Osteoblast (primary cell): ENCODE measurements around the gene MIX23. TPM values are rescaled to one million over a fixed set of nuclear protein-coding genes. Genes with fewer than 3 reads are reported as not detected.

Experiments
- DNase-seq: peaks from one replicate; pipeline ENCODE4 v3.0.0; 2011; ENCODE audit warnings: low spot score, mixed read lengths; ENCODE audit not compliant: insufficient read length; ENCODE audit errors: missing footprints
- H2AFZ ChIP-seq: 2 replicates; pipeline ENCODE4 v1.6.0; 2011; ENCODE audit warnings: mild to moderate bottlenecking, low read length
- H3K27ac ChIP-seq: 2 replicates; pipeline ENCODE4 v1.5.1; 2011; ENCODE audit warnings: mild to moderate bottlenecking, low read depth, low read length, moderate library complexity
- H3K27me3 ChIP-seq: 2 replicates; pipeline ENCODE4 v1.6.0; 2012; ENCODE audit warnings: mild to moderate bottlenecking, control low read depth, inconsistent platforms, low read length, moderate library complexity; ENCODE audit not compliant: insufficient read depth
- H3K36me3 ChIP-seq: 2 replicates; pipeline ENCODE4 v1.5.1; 2011; ENCODE audit warnings: mild to moderate bottlenecking, low read length, control low read depth, moderate library complexity; ENCODE audit not compliant: insufficient read depth
- H3K4me1 ChIP-seq: 2 replicates; pipeline ENCODE4 v1.5.1; 2011; ENCODE audit warnings: mild to moderate bottlenecking, low read length, control low read depth, moderate library complexity; ENCODE audit not compliant: insufficient read depth
- H3K4me2 ChIP-seq: 2 replicates; pipeline ENCODE4 v1.6.0; 2011; ENCODE audit warnings: mild to moderate bottlenecking, low read length; ENCODE audit not compliant: insufficient read depth
- H3K4me3 ChIP-seq: fragments of 200-600 bp; sonication (generic); 3 replicates; pipeline ENCODE4 v1.5.1; 2012; ENCODE audit warnings: mild to moderate bottlenecking, low read length, inconsistent platforms; ENCODE audit not compliant: insufficient read depth
- H3K79me2 ChIP-seq: 2 replicates; pipeline ENCODE4 v1.6.0; 2012; ENCODE audit warnings: mild to moderate bottlenecking, low read length, control low read depth, inconsistent platforms; ENCODE audit not compliant: insufficient read depth
- H3K9me3 ChIP-seq: 2 replicates; pipeline ENCODE4 v1.5.1; 2011; ENCODE audit warnings: low read depth, low read length, control low read depth
- H4K20me1 ChIP-seq: 2 replicates; pipeline ENCODE4 v1.6.0; 2012; ENCODE audit warnings: mild to moderate bottlenecking, low read length, control low read depth; ENCODE audit not compliant: insufficient read depth
- total RNA-seq: library from RNA; depleted of rRNA; stranded (reverse); fragments of >200 nt; gene quantifications from 2 replicates; pipeline ENCODE4 v1.2.3, GENCODE V29; 2012
- TF ChIP-seq, protein P1 (sequence below): IDR thresholded peaks from 2 replicates; pipeline ENCODE4 v1.5.1; 2011; ENCODE audit warnings: mild to moderate bottlenecking, low read depth, low read length, moderate library complexity; ENCODE audit errors: extremely low read depth

MIX23 gene
- total RNA-seq, 1 donor = 17.0 TPM

DNA sequence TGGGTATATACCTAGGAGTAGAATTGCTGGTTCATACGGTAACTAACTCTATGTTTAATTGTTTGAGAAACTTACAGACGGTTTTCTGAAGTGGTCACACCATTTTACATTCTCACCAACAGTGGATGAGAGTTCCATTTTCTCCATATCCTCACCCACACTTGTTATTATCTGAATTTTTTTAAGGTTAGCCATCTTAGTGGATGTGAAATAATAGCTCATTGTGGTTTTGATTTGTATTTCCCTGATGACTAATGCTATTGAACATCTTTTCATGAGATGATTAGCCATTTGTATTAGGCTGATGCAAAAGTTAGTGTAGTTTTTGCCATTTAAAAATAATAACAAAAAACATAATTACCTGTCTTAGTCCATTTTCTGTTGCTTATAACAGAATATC is 39.4 kb downstream of the MIX23 start:
- Histone ChIP-seq H3K27ac (no peak overlapping the region), H3K4me1 (no peaks in the 10 kb centered on the region), H2AFZ (no peak overlapping the region), H3K36me3 (no peaks in the 10 kb centered on the region), H3K79me2 (no peaks in the 10 kb centered on the region), H3K9me3 (peaks cover 3% of the 10 kb centered on the region), H4K20me1 (no peaks in the 10 kb centered on the region), H3K27me3 (no peaks in the 10 kb centered on the region), H3K4me2 (no peak overlapping the region), H3K4me3 (no peak overlapping the region)
- DNase-seq = no peak
- TF ChIP-seq, protein P1, sequence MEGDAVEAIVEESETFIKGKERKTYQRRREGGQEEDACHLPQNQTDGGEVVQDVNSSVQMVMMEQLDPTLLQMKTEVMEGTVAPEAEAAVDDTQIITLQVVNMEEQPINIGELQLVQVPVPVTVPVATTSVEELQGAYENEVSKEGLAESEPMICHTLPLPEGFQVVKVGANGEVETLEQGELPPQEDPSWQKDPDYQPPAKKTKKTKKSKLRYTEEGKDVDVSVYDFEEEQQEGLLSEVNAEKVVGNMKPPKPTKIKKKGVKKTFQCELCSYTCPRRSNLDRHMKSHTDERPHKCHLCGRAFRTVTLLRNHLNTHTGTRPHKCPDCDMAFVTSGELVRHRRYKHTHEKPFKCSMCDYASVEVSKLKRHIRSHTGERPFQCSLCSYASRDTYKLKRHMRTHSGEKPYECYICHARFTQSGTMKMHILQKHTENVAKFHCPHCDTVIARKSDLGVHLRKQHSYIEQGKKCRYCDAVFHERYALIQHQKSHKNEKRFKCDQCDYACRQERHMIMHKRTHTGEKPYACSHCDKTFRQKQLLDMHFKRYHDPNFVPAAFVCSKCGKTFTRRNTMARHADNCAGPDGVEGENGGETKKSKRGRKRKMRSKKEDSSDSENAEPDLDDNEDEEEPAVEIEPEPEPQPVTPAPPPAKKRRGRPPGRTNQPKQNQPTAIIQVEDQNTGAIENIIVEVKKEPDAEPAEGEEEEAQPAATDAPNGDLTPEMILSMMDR = no peak

DNA sequence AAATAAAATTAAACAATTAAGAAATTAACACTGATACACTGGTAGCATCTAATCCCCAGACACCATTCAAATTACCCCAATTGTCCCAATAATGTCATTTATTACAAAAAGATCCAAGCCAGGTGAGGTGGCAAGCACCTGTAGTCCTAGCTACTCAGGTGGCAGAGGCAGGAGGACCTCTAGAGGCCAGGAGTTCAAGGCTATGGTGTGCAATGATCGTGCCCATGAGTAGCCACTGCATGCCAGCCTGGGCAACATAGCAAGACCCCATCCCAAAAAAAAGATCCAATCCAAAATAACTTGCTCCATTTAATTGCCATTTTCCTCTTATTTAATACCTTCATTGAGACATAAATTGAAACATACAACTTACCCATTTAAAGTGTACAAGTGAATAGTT is 40.2 kb downstream of the MIX23 start:
- Histone ChIP-seq H3K27ac (no peak overlapping the region), H3K27me3 (no peaks in the 10 kb centered on the region), H2AFZ (no peak overlapping the region), H3K4me1 (no peaks in the 10 kb centered on the region), H3K36me3 (no peaks in the 10 kb centered on the region), H3K4me2 (no peak overlapping the region), H3K9me3 (peaks cover 3% of the 10 kb centered on the region), H4K20me1 (no peaks in the 10 kb centered on the region), H3K79me2 (no peaks in the 10 kb centered on the region), H3K4me3 (no peak overlapping the region)
- TF ChIP-seq, protein P1 = no peak
- DNase-seq = no peak

DNA sequence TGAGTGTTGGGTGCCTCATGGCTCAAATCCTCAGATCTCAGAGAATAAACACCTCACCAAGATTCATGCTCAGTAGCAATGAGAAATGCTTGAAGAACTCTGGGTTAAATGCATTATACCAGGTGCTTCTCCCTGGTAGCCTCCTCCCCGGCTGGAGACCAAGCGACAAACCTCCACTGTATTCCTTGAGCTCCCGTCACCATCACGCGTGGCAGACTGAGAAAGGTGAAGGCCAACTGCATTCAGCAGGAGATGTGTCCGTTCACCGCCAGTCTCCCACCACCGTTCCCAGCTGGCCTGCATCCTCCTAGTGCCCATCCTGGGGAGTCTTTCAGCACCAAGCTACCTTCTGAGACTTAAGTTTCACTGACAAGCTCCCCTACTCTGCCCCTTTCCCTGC is 50.5 kb downstream of the MIX23 start:
- no peak for DNase-seq
- TF ChIP-seq, protein P1 = no peak
- H3K4me2 ChIP-seq = no peak overlapping the region

DNA sequence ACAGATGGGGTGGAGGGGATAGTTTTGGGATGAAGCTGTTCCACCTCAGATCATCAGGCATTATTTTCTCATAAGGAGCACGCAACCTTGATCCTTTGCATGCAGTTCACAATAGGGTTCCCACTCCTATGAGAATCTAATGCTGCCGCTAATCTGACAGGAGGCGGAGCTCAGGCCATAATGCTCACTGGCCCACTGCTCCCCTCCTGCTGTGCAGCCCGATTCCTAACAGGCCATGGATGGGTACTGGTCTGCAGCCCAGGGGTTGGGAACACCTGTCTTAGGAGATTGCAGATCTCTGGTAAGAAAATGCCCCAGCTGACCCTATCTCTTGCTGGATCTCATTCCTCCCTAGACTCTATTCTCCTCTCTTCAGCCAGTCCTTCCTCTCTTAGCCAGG is 51.1 kb downstream of the MIX23 start:
- H3K4me3 ChIP-seq = no peak overlapping the region
- H3K27ac ChIP-seq = no peak overlapping the region
- H2AFZ ChIP-seq = no peak overlapping the region
- no peak for DNase-seq
- TF ChIP-seq, protein P1 = no peak
- H3K9me3 ChIP-seq = no peaks in the 10 kb centered on the region
- H4K20me1 ChIP-seq = no peaks in the 10 kb centered on the region
- no peaks in the 10 kb centered on the region for H3K4me1 ChIP-seq
- no peak overlapping the region for H3K4me2 ChIP-seq
- no peaks in the 10 kb centered on the region for H3K79me2 ChIP-seq
- peaks cover 5% of the 10 kb centered on the region for H3K27me3 ChIP-seq
- H3K36me3 ChIP-seq = no peaks in the 10 kb centered on the region

More for the DNA sequence above, 50.5 kb downstream of the MIX23 start:
- no peaks in the 10 kb centered on the region for H3K9me3 ChIP-seq
- no peaks in the 10 kb centered on the region for H3K79me2 ChIP-seq
- H3K36me3 ChIP-seq = no peaks in the 10 kb centered on the region
- H3K4me3 ChIP-seq = no peak overlapping the region
- no peak overlapping the region for H2AFZ ChIP-seq
- peaks cover 5% of the 10 kb centered on the region for H3K27me3 ChIP-seq
- H4K20me1 ChIP-seq = no peaks in the 10 kb centered on the region
- no peak overlapping the region for H3K27ac ChIP-seq
- no peaks in the 10 kb centered on the region for H3K4me1 ChIP-seq
